Sigmoid colon (tissue), 3 donors: Measurements from ENCODE around the gene ENPP5.

Experiments
- CTCF ChIP-seq, 4 experiments: fragments of 450-650 bp in 3 of 4; fragments of 200-600 bp in 1 of 4; IDR thresholded peaks; one replicate each; pipeline ENCODE4 v1.5.1; 2016 to 2019; ENCODE audit warnings: antibody characterized with exemption in 4 of 4, mild to moderate bottlenecking in 3 of 4, moderate library complexity in 2 of 4
- POLR2A ChIP-seq, 2 donors: fragments of 450-650 bp; IDR thresholded peaks; one replicate each; pipeline ENCODE4 v1.6.1; 2016; ENCODE audit warnings: antibody characterized with exemption in 2 of 2, mild to moderate bottlenecking in 2 of 2, moderate library complexity in 2 of 2

- TF ChIP-seq CTCF (IDR thresholded peaks at IDR 0.05) (no peak), POLR2A (IDR thresholded peaks at IDR 0.05) (no peak)
Measured at GRCh38 chr6:46215213-46215612, 44.4 kb upstream of the ENPP5 start.
